GM18951 (cell line): ENCODE results near the gene KRTAP10-3.

ENCODE experiments used
- POLR2A ChIP-seq: IDR thresholded peaks from 4 replicates; pipeline ENCODE4 v1.6.1; 2011; ENCODE audit warnings: mild to moderate bottlenecking; ENCODE audit not compliant: insufficient read length, insufficient read depth; ENCODE audit errors: extremely low read depth
- in situ Hi-C: fragments of 300-500 bp; cut with MboI; formaldehyde crosslinking; loops from one replicate; pipeline ENCODE4 v1.12.0; 2022; ENCODE audit warnings: low sequenced_read_pairs, mixed read lengths, inconsistent platforms; ENCODE audit not compliant: unreplicated experiment

Gene KRTAP10-3

GRCh38 chr21:44528634-44528995 is 30.0 kb downstream of the KRTAP10-3 start:
- TF ChIP-seq POLR2A: no peak
- in situ Hi-C loops: no loop called here

- in situ Hi-C loops: no loop called here
- no peak for TF ChIP-seq POLR2A
Observed at GRCh38 chr21:44527983-44528633, 30.5 kb downstream of the KRTAP10-3 start.

DNA sequence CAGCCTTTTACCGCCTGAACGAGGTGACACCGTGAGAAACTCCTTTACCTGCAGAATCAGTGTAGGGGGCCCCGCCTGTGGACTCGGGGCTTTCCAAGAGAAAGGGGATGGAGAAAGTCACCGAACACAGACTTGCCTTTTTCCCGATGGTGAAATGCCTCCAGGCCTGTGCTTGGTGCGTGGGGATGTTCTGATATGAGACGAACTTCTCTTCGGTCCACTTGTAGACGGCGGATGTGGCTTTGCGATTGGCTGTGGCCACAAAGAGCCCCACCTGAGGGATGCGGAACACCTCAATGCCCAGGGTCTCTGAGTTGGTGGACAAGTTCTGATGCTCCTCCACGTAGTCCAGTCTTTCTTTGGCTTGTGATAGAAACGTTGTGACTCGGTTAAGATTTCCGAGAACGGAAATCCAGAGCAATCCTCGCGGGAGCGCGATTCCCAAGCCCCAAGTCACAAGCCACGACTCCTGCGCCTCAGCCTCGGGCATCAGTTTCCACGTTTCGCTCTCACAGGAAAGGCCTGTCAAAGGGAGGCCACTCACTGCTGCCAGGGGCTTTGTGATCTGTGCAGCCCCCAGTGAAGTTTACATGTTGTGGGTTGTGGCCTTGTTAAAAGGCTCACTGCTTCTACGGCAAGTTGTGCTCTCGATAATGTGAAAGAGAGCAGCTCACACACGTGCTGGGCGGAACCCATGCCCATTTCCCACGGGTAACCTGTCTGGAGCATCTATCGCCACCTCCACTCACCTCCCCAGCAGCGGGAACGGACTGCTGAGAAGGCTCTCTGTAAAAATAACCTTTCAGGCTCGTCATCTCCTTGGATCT is 31.2 kb downstream of the KRTAP10-3 start:
- no peak for TF ChIP-seq POLR2A
- in situ Hi-C loops: no loop called here

- no peak for TF ChIP-seq POLR2A
- in situ Hi-C loops: no loop called here
Observed at GRCh38 chr21:44526096-44526997, 32.2 kb downstream of the KRTAP10-3 start.

DNA sequence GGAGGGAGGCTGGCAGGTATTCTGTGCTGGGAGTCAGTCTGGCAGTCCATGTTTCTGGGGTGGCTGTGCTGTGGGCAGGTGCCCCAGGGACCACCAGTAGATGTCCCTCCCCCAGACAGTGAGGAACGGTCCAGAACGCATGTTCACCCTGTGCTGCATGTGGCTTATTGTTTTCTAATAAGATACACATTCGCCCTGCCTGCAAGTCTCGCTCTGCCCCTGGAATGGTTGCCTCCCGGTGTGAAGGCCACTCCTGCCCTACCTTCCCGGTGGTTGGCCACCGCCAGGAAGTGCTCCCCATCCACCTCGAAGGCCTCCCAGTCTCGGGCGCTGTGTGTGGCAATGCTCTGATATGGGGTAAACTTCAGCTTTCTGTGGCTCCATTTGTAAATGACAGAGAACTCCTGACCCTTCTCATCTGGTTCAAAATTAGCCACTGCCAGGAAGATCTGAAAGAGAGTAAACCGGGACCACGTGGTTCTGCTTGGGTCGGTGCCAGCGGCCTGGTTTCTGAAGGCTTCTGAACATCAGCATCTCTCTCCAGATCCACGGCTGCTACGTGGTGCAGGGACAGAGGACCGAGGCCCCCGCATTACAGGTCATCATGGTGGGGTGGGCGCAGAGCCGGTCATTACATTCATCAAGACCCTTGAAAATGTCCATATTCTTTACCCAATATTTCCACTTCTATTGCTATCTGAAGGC is 33.1 kb downstream of the KRTAP10-3 start:
- in situ Hi-C loops: no loop called here
- no peak for TF ChIP-seq POLR2A

GRCh38 chr21:44524414-44525371 is 33.9 kb downstream of the KRTAP10-3 start:
- no peak for TF ChIP-seq POLR2A
- in situ Hi-C loops: no loop called here

- in situ Hi-C loops: no loop called here
- TF ChIP-seq POLR2A: no peak
Observed at GRCh38 chr21:44523567-44524413, 34.8 kb downstream of the KRTAP10-3 start.

DNA sequence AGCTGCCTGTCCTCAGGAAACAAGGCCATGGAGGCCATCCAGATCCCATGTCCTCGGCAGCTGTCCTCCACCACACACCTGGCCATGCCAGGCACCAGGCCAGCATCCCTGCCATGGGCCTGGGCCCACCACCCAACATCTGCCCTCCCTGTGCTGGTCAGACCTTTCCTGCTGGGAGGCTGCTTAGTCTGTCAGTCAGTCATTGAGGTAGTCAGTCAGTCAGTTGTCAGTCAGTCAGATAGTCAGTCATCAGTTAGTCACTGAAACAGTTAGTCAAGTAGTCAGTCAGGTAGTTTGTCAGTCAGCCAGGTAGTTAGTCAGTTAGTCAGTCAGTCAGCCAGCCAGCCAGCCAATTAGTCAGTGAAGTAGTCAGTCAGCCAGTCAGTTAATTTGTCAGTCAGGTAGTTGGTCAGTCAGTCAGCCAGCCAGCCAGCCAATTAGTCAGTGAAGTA is 35.8 kb downstream of the KRTAP10-3 start:
- TF ChIP-seq POLR2A: no peak
- in situ Hi-C loops: no loop called here

DNA sequence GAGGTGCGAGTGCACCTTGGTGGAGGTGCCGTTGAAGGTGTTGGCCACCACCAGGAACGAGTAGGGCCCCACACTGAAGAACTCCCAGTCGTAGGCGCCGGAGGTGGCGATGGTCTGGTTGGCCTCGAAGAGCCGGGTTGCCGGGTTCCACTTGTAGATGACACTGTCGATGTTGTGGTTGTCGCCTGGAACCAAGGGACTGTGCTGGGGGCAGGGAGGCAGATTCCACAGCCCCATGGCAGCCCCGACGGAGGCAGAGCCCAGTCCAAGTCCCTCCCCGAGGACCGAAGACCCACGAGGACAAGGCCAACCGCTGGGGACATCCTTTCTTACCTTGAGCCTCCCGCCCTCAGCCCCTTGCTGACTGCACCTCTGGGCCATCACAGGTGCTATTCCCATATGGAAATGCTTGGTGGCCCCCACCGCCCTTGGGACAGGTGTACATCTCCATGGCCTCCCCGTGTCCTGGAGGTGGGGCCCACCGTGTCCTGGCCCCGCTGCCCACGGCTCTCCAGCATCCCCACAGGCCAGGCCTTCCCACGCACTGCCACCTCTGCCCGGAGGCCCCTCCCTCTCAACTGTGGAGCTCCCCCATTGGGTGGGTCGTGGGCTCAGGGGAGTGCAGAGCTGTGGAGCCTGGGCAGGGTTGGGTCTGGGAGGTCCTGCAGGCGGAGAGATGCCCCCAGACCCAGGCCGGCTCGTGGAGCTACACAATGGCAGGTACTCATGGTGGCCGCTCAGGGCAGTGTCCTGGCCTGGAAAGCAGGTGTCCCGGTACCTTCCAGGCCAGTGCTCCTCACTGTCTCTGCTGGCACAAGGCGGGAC is 36.5 kb downstream of the KRTAP10-3 start:
- in situ Hi-C loops: no loop called here
- TF ChIP-seq POLR2A: no peak

GRCh38 chr21:44521301-44521927 is 37.2 kb downstream of the KRTAP10-3 start:
- TF ChIP-seq POLR2A: no peak

More at GRCh38 chr21:44521301-44521927, 37.2 kb downstream of the KRTAP10-3 start:
- in situ Hi-C loops: no loop called here
